ENCODE data around the gene MEIS2. TPM values are rescaled to one million over a fixed set of nuclear protein-coding genes. Genes with fewer than 3 reads are reported as not detected.

The MEIS2 gene
- total RNA-seq, 1 experiment from 2014 or later, result 9.3 TPM

DNA sequence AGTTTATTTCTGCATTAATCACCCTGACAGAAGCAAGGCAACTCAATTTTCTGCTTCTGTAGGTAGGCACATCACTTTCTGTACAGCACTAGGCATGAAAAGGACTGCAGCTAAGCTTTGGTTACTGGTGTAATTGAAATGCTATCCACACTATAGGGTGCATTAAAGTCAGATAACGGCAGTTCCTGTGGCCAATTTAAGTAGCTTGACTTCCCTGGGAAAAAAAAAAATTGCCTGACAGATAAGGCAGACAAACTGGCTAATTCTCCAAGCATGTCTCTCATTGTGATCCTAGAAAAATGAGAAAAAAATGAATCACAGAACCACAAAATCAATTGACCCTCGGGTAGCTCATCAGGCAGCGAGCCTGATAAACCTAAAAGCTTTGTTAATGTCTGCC is 151.4 kb downstream of the MEIS2 start:
- H3K27ac ChIP-seq (ENCODE audit: low read depth, low read length, poor library complexity, severe bottlenecking), result no peak overlapping the region
- no peak overlapping the region for H3K4me3 ChIP-seq (ENCODE audit: low read depth, low read length, poor library complexity, severe bottlenecking)
- no peaks in the 10 kb centered on the region for H3K4me1 ChIP-seq (ENCODE audit: insufficient read depth, low read length, poor library complexity, severe bottlenecking)
- intact Hi-C loops (cut with micrococcal nuclease; ENCODE audit: unreplicated experiment), result no loop called here
- no peaks in the 10 kb centered on the region for H3K9me3 ChIP-seq (ENCODE audit: low read depth, low read length, poor library complexity, severe bottlenecking)
- H3K36me3 ChIP-seq (ENCODE audit: insufficient read depth, low read length, poor library complexity, severe bottlenecking), result no peaks in the 10 kb centered on the region
- BruUV-seq (replicated peaks), result no TSS peak
- no peaks in the 10 kb centered on the region for H3K27me3 ChIP-seq (replicated peaks; ENCODE audit: insufficient read depth, low read depth, low read length, poor library complexity)
- ChIA-PET POLR2A (ENCODE audit: low non-redundant PET) (no interaction called here), CTCF (no interaction called here)
- TF ChIP-seq, protein P1, sequence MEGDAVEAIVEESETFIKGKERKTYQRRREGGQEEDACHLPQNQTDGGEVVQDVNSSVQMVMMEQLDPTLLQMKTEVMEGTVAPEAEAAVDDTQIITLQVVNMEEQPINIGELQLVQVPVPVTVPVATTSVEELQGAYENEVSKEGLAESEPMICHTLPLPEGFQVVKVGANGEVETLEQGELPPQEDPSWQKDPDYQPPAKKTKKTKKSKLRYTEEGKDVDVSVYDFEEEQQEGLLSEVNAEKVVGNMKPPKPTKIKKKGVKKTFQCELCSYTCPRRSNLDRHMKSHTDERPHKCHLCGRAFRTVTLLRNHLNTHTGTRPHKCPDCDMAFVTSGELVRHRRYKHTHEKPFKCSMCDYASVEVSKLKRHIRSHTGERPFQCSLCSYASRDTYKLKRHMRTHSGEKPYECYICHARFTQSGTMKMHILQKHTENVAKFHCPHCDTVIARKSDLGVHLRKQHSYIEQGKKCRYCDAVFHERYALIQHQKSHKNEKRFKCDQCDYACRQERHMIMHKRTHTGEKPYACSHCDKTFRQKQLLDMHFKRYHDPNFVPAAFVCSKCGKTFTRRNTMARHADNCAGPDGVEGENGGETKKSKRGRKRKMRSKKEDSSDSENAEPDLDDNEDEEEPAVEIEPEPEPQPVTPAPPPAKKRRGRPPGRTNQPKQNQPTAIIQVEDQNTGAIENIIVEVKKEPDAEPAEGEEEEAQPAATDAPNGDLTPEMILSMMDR (conservative IDR thresholded peaks at IDR 0.05; ENCODE audit: low read depth, low read length), result no peak
- no peak for TF ChIP-seq EZH2 (IDR thresholded peaks at IDR 0.05; ENCODE audit: borderline replicate concordance, low read depth, low read length, poor library complexity, severe bottlenecking)
- DNase-seq (ENCODE audit: low spot score), result no peak

DNA sequence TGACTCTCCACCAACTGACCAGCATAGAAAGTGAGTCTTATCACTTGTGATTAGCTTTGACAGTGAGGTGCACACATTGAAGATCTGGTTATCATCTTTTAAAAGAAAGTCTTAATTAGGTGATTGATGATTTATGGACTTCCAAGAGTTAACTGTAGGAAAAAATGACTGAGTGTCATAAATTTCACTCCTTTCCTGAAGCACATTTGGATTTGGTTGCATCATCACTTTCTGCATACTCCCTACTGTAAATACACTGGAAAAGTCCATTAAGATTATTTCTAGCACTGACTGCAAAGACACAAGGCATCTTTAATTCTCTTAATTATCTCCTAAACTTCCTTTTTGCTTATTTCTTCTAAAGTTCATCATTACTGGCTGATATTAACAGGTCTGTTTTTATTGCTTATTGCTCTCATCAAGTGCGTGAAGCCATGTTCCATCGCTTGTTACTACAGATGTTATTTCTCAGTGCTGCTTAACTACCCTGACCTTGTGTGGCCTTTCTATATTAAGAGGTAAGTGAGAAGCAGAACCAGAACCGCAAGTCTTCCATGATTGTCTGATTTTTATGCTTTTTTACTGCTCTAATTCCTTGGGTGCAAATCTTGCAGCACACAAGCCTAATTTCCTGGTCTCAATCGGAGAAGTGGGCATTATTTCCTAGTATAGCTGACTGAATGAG is 153.2 kb downstream of the MEIS2 start:
- no peaks in the 10 kb centered on the region for H3K36me3 ChIP-seq (ENCODE audit: insufficient read depth, low read length, poor library complexity, severe bottlenecking)
- no TSS peak for BruUV-seq (replicated peaks)
- H3K27ac ChIP-seq (ENCODE audit: low read depth, low read length, poor library complexity, severe bottlenecking), result no peak overlapping the region
- CTCF ChIA-PET, result no interaction called here
- intact Hi-C loops (cut with micrococcal nuclease; ENCODE audit: unreplicated experiment), result no loop called here
- no peak for DNase-seq (ENCODE audit: low spot score)
- no peak for TF ChIP-seq EZH2 (IDR thresholded peaks at IDR 0.05; ENCODE audit: borderline replicate concordance, low read depth, low read length, poor library complexity, severe bottlenecking)
- TF ChIP-seq, protein P1 (conservative IDR thresholded peaks at IDR 0.05; ENCODE audit: low read depth, low read length), result no peak
- POLR2A ChIA-PET (ENCODE audit: low non-redundant PET), result no interaction called here
- no peaks in the 10 kb centered on the region for H3K9me3 ChIP-seq (ENCODE audit: low read depth, low read length, poor library complexity, severe bottlenecking)
- H3K4me3 ChIP-seq (ENCODE audit: low read depth, low read length, poor library complexity, severe bottlenecking), result no peak overlapping the region
- H3K27me3 ChIP-seq (replicated peaks; ENCODE audit: insufficient read depth, low read depth, low read length, poor library complexity), result no peaks in the 10 kb centered on the region
- no peaks in the 10 kb centered on the region for H3K4me1 ChIP-seq (ENCODE audit: insufficient read depth, low read length, poor library complexity, severe bottlenecking)

DNA sequence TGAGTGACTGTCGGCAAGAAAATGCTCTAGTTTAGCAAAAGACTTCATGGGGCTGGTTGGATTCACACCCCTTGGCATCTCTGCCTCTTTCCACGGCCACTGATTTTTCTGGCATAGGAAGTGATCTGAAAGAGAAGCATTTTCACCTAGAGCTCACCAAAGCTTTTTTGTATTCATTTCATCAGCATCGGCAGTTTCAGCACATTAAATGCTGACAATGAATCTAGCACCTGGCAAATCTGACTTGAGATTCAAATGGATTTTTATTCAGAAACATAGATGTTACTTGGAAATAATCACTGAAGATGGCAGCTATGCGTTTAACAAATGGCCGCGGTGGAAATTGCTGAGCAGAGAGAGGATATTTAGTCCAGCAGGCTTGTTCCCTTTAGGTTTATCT is 155.9 kb downstream of the MEIS2 start:
- ChIA-PET POLR2A (ENCODE audit: low non-redundant PET) (no interaction called here), CTCF (no interaction called here)
- Histone ChIP-seq H3K27ac (ENCODE audit: low read depth, low read length, poor library complexity, severe bottlenecking) (no peak overlapping the region), H3K4me1 (ENCODE audit: insufficient read depth, low read length, poor library complexity, severe bottlenecking) (no peaks in the 10 kb centered on the region), H3K9me3 (ENCODE audit: low read depth, low read length, poor library complexity, severe bottlenecking) (no peaks in the 10 kb centered on the region), H3K27me3 (replicated peaks; ENCODE audit: insufficient read depth, low read depth, low read length, poor library complexity) (no peaks in the 10 kb centered on the region), H3K4me3 (ENCODE audit: low read depth, low read length, poor library complexity, severe bottlenecking) (no peak overlapping the region), H3K36me3 (ENCODE audit: insufficient read depth, low read length, poor library complexity, severe bottlenecking) (no peaks in the 10 kb centered on the region)
- no peak for TF ChIP-seq EZH2 (IDR thresholded peaks at IDR 0.05; ENCODE audit: borderline replicate concordance, low read depth, low read length, poor library complexity, severe bottlenecking)
- TF ChIP-seq, protein P1 (conservative IDR thresholded peaks at IDR 0.05; ENCODE audit: low read depth, low read length), result no peak
- no peak for DNase-seq (ENCODE audit: low spot score)
- intact Hi-C loops (cut with micrococcal nuclease; ENCODE audit: unreplicated experiment), result no loop called here
- BruUV-seq (replicated peaks), result no TSS peak

All from A673 (cell line).